NCI-H146 treated with DMSO at 0.1 percent for 48 hours (cell line): Measurements from ENCODE around the gene PTH2R.
"Not testable (repeated sequence)": the region's sequence is repeated elsewhere in the genome, so short reads cannot be mapped to it uniquely, and the experiment has no call there.

Experiments used
- DNase-seq: peaks from one replicate; lab custom pipeline; 2025; ENCODE audit not compliant: unreplicated experiment; lab: John Stamatoyannopoulos, UW

The PTH2R gene

GRCh38 chr2:208482453-208483015, 75.9 kb downstream of the PTH2R start:
- not testable (repeated sequence) for DNase-seq

- no peak for DNase-seq
These were observed 78.8 kb downstream of the PTH2R start for GRCh38 chr2:208485390-208485789.

GRCh38 chr2:208488686-208489564, 82.3 kb downstream of the PTH2R start:
- no peak for DNase-seq

- DNase-seq: no peak
These were observed 83.1 kb downstream of the PTH2R start for GRCh38 chr2:208489687-208490086.

GRCh38 chr2:208490492-208490891, 83.9 kb downstream of the PTH2R start:
- no peak for DNase-seq

- no peak for DNase-seq
These were observed 85.0 kb downstream of the PTH2R start for GRCh38 chr2:208491641-208492040.

- DNase-seq: no peak
These were observed 85.5 kb downstream of the PTH2R start for GRCh38 chr2:208492069-208492468.

GRCh38 chr2:208493186-208493585, 86.6 kb downstream of the PTH2R start:
- no peak for DNase-seq

- no peak for DNase-seq
These were observed 89.5 kb downstream of the PTH2R start for GRCh38 chr2:208496129-208496528.

GRCh38 chr2:208501206-208501605, 94.6 kb downstream of the PTH2R start:
- DNase-seq: no peak

GRCh38 chr2:208502288-208502687, 95.7 kb downstream of the PTH2R start:
- DNase-seq: no peak

- DNase-seq: not testable (repeated sequence)
These were observed 98.8 kb downstream of the PTH2R start for GRCh38 chr2:208505365-208505764.

GRCh38 chr2:208509586-208509985, 103.0 kb downstream of the PTH2R start:
- no peak for DNase-seq

- no peak for DNase-seq
These were observed 104.4 kb downstream of the PTH2R start for GRCh38 chr2:208511016-208511415.

- no peak for DNase-seq
These were observed 105.0 kb downstream of the PTH2R start for GRCh38 chr2:208511573-208511972.

- no peak for DNase-seq
These were observed 108.5 kb downstream of the PTH2R start for GRCh38 chr2:208515099-208515498.

- DNase-seq: not testable (repeated sequence)
These were observed 116.5 kb downstream of the PTH2R start for GRCh38 chr2:208523069-208523468.

- not testable (repeated sequence) for DNase-seq
These were observed 118.6 kb downstream of the PTH2R start for GRCh38 chr2:208525165-208525564.

GRCh38 chr2:208529796-208530195, 123.2 kb downstream of the PTH2R start:
- no peak for DNase-seq

- no peak for DNase-seq
These were observed 124.8 kb downstream of the PTH2R start for GRCh38 chr2:208531361-208531760.

GRCh38 chr2:208535578-208535977, 129.0 kb downstream of the PTH2R start:
- DNase-seq: not testable (repeated sequence)

- DNase-seq: no peak
These were observed 134.9 kb downstream of the PTH2R start for GRCh38 chr2:208541461-208541988.
